Fibroblast of the conjunctiva (primary cell): ENCODE results near the gene DRAM1.

Experiments used
- DNase-seq: peaks from one replicate; pipeline ENCODE4 v3.0.0-alpha.2; 2010; ENCODE audit warnings: low read depth

Gene DRAM1

GRCh38 chr12:101941306-101942249 lies 64.2 kb downstream of the DRAM1 start:
- peak; percentile 17 for DNase-seq

GRCh38 chr12:101942250-101942605 lies 64.8 kb downstream of the DRAM1 start:
- DNase-seq = no peak

- peak; percentile 62 for DNase-seq
These were observed 68.2 kb downstream of the DRAM1 start for GRCh38 chr12:101945369-101946232.

- no peak for DNase-seq
These were observed 68.8 kb downstream of the DRAM1 start for GRCh38 chr12:101946233-101946611.

GRCh38 chr12:101947316-101947715 lies 69.9 kb downstream of the DRAM1 start:
- no peak for DNase-seq

GRCh38 chr12:101948365-101948764 lies 71.0 kb downstream of the DRAM1 start:
- DNase-seq = no peak

GRCh38 chr12:101951002-101951670 lies 73.8 kb downstream of the DRAM1 start:
- DNase-seq = no peak

- DNase-seq = no peak
These were observed 76.7 kb downstream of the DRAM1 start for GRCh38 chr12:101954113-101954512.

- DNase-seq = no peak
These were observed 77.3 kb downstream of the DRAM1 start for GRCh38 chr12:101954676-101955075.

GRCh38 chr12:101957252-101957959 lies 80.0 kb downstream of the DRAM1 start:
- peak; percentile 36 for DNase-seq

GRCh38 chr12:101959607-101960006 lies 82.2 kb downstream of the DRAM1 start:
- DNase-seq = no peak

GRCh38 chr12:101962486-101962885 lies 85.1 kb downstream of the DRAM1 start:
- no peak for DNase-seq

GRCh38 chr12:101963697-101964096 lies 86.3 kb downstream of the DRAM1 start:
- no peak for DNase-seq

GRCh38 chr12:101966496-101966895 lies 89.1 kb downstream of the DRAM1 start:
- no peak for DNase-seq

- DNase-seq = no peak
These were observed 90.1 kb downstream of the DRAM1 start for GRCh38 chr12:101967506-101967905.

GRCh38 chr12:101968770-101969169 lies 91.4 kb downstream of the DRAM1 start:
- no peak for DNase-seq
